Epithelial cell of proximal tubule (primary cell): Measurements from ENCODE around the gene SPATS2L. TPM values are rescaled to one million over a fixed set of nuclear protein-coding genes. Genes with fewer than 3 reads are reported as not detected.

ENCODE experiments used
- total RNA-seq: library from RNA; depleted of rRNA; stranded (reverse); fragments of >200 nt; gene quantifications from 2 replicates; pipeline ENCODE4 v1.2.3, GENCODE V29; 2015

Gene SPATS2L
- total RNA-seq, 1 donor from 2014 or later, result 93.9 TPM

Other genes starting within 250 kb of the SPATS2L start
- gene KCTD18, start 203.4 kb downstream of the SPATS2L start, total RNA-seq, result 7.4 and 11.4 TPM in 2 replicates
- 26.0 and 29.4 TPM in 2 replicates for gene SGO2, start 219.5 kb downstream of the SPATS2L start, total RNA-seq